Right lobe of liver (tissue), 6 donors: ENCODE measurements around the gene ZDHHC11. TPM values are rescaled to one million over a fixed set of nuclear protein-coding genes. Genes with fewer than 3 reads are reported as not detected.

Source experiments
- ATAC-seq, 4 donors: fragments of 200-7000 bp; cut with Tn5 transposase; one replicate each; pipeline ENCODE4 v1.9.1; 2020; ENCODE audit warnings: mild to moderate bottlenecking in 4 of 4, moderate library complexity in 4 of 4
- DNase-seq, 3 donors: peaks; one replicate each; pipeline ENCODE4 v3.0.0-alpha.2; 2020
- H3K27ac ChIP-seq, 3 donors: fragments of 200-600 bp; one replicate each; pipeline ENCODE4 v1.8.0; 2022
- H3K27me3 ChIP-seq, 2 donors: fragments of 200-600 bp; one replicate each; pipeline ENCODE4 v1.8.0; 2022
- H3K36me3 ChIP-seq, 4 donors: fragments of 200-600 bp; sonication (generic) in 1 of 4; one replicate each; pipeline versions ENCODE4 v1.5.1 to v1.8.0; 2017 to 2022; ENCODE audit warnings: control low read depth in 1 of 4
- H3K4me1 ChIP-seq, 4 donors: fragments of 200-600 bp; sonication (generic) in 1 of 4; one replicate each; pipeline versions ENCODE4 v1.5.1 to v1.8.0; 2017 to 2022; ENCODE audit warnings: control low read depth in 1 of 4
- H3K4me3 ChIP-seq, 3 donors: fragments of 200-600 bp; one replicate each; pipeline ENCODE4 v1.8.0; 2022
- H3K9me3 ChIP-seq, 4 donors: fragments of 200-600 bp; sonication (generic) in 1 of 4; one replicate each; pipeline versions ENCODE4 v1.5.1 to v1.8.0; 2017 to 2022; ENCODE audit warnings: control low read depth in 1 of 4
- CTCF ChIP-seq, 4 donors: fragments of 200-600 bp in 3 of 4; fragments of 450-650 bp in 1 of 4; IDR thresholded peaks; one replicate each; pipeline versions ENCODE4 v1.5.1 to v1.8.0; 2016 to 2022; ENCODE audit warnings: antibody characterized with exemption in 4 of 4, mild to moderate bottlenecking in 2 of 4
- POLR2A ChIP-seq: fragments of 450-650 bp; IDR thresholded peaks from one replicate; pipeline ENCODE4 v1.6.1; 2017; ENCODE audit warnings: antibody characterized with exemption, mild to moderate bottlenecking
- WGBS: methylation state at CpG from one replicate; pipeline ENCODE4 v1.1.6; 2018; ENCODE audit warnings: low coverage, low lambda C conversion rate; ENCODE audit not compliant: insufficient coverage; ENCODE audit errors: missing lambda C conversion rate; 5-methylcytosine and 5-hydroxymethylcytosine counted together
- intact Hi-C, 2 donors: fragments of 100-400 bp; cut with DNase I; formaldehyde crosslinking; loops; one replicate each; pipeline versions ENCODE4 v1.11.2 to v1.14.1; 2022
- total RNA-seq, 6 experiments: library from RNA; depleted of rRNA in 2 of 6; stranded (reverse); fragments of >200 nt in 2 of 6; fragmentation: NEBNext Ultra II Directional in 3 of 6; extraction: Animal tissue kit (Norgen Biotek cat#: 25700) in 3 of 6; gene quantifications; one replicate each; pipeline versions ENCODE4 v1.1.0 to v1.2.4, GENCODE V29; 2016 to 2023
- donor health status: DM: no; HTN: yes; CAD: no.
- donor health status: DM: no; HTN: no; CAD: no.
- donor health status: DM: no; HTN: no; CAD: no.
- donor health status: DM: no; HTN: yes; CAD: no.
- donor health status: DM: no; HTN: yes; CAD: no.

The ZDHHC11 gene
- total RNA-seq, 6 experiments from 2014 or later = 0.50 to 14.4 (median 5.8) TPM

GRCh38 chr5:858726-859125, 7.9 kb upstream of the ZDHHC11 start:
- intact Hi-C loops = no loop called here
- ATAC-seq = no peak
- Histone ChIP-seq H3K27ac (no peak overlapping the region), H3K27me3 (no peaks in the 10 kb centered on the region), H3K4me3 (no peak overlapping the region), H3K4me1 (no peaks in the 10 kb centered on the region), H3K9me3 (no peaks in the 10 kb centered on the region), H3K36me3 (peaks cover 0 to 5% (median 0%) of the 10 kb centered on the region in 4 donors)
- 93% methylated on average over 9 of the region's 11 CpGs for WGBS
- DNase-seq = peak in 1 of 3 donors; percentile 6
- no peak for TF ChIP-seq POLR2A
- no peak for TF ChIP-seq CTCF (IDR thresholded peaks at IDR 0.05)

- 82% methylated on average over 10 of the region's 16 CpGs for WGBS
- ATAC-seq (peak in 1 of 4 donors; percentile 5), DNase-seq (peak in 2 of 3 donors; percentile 11 to 30)
- no peak overlapping the region for H3K4me3 ChIP-seq
- no peaks in the 10 kb centered on the region for H3K36me3 ChIP-seq
- H3K27ac ChIP-seq = no peak overlapping the region
- H3K9me3 ChIP-seq = no peaks in the 10 kb centered on the region
- intact Hi-C loops = no loop called here
- H3K4me1 ChIP-seq = no peaks in the 10 kb centered on the region
- TF ChIP-seq CTCF (IDR thresholded peaks at IDR 0.05) = no peak
- TF ChIP-seq POLR2A = no peak
- H3K27me3 ChIP-seq = no peaks in the 10 kb centered on the region
Observed at GRCh38 chr5:856531-857425, 6.0 kb upstream of the ZDHHC11 start.

GRCh38 chr5:855771-856530, 5.2 kb upstream of the ZDHHC11 start:
- no peak overlapping the region for H3K4me3 ChIP-seq
- H3K9me3 ChIP-seq = no peaks in the 10 kb centered on the region
- intact Hi-C loops = no loop called here
- peak in 2 of 3 donors; percentile 14 to 42 for DNase-seq
- ATAC-seq = peak in 1 of 4 donors; percentile 21
- no peaks in the 10 kb centered on the region for H3K4me1 ChIP-seq
- H3K27me3 ChIP-seq = no peaks in the 10 kb centered on the region
- WGBS = 82% methylated on average over 5 of the region's 21 CpGs
- H3K27ac ChIP-seq = no peak overlapping the region
- TF ChIP-seq POLR2A (no peak), CTCF (IDR thresholded peaks at IDR 0.05) (no peak)
- no peaks in the 10 kb centered on the region for H3K36me3 ChIP-seq

GRCh38 chr5:854966-855743, 4.4 kb upstream of the ZDHHC11 start:
- 79% methylated on average over 13 of the region's 32 CpGs for WGBS
- DNase-seq (peak in 2 of 3 donors; percentile 11 to 36), ATAC-seq (no peak)
- Histone ChIP-seq H3K4me1 (no peaks in the 10 kb centered on the region), H3K27ac (no peak overlapping the region), H3K36me3 (no peaks in the 10 kb centered on the region), H3K27me3 (no peaks in the 10 kb centered on the region), H3K9me3 (no peaks in the 10 kb centered on the region), H3K4me3 (no peak overlapping the region)
- intact Hi-C loops = no loop called here
- TF ChIP-seq POLR2A (no peak), CTCF (IDR thresholded peaks at IDR 0.05) (no peak)
